OCI-LY1 (cell line): Measurements from ENCODE around the gene WDR43.

Source experiments
- H2AFZ ChIP-seq: fragments of 200-600 bp; sonication (generic), shearing (Covaris generic); 2 replicates; pipeline ENCODE4 v1.6.0; 2014; ENCODE audit warnings: antibody characterized with exemption, mild to moderate bottlenecking, low read length
- H3F3A ChIP-seq: fragments of 200-600 bp; sonication (generic), shearing (Covaris generic); 2 replicates; pipeline ENCODE4 v1.6.0; 2014; ENCODE audit warnings: mild to moderate bottlenecking, antibody characterized with exemption, low read length, moderate library complexity; ENCODE audit not compliant: insufficient read depth
- H3K27ac ChIP-seq: fragments of 200-600 bp; sonication (generic); 2 replicates; pipeline ENCODE4 v1.5.1; 2014; ENCODE audit warnings: low read length, mixed run types, mild to moderate bottlenecking, low read depth; ENCODE audit not compliant: poor library complexity, severe bottlenecking
- H3K27me3 ChIP-seq: fragments of 200-600 bp; sonication (generic); 2 replicates; pipeline ENCODE4 v1.6.0; 2014; ENCODE audit warnings: antibody characterized with exemption, mild to moderate bottlenecking, low read length, moderate library complexity; ENCODE audit not compliant: insufficient read depth
- H3K36me3 ChIP-seq: fragments of 200-600 bp; sonication (generic); 2 replicates; pipeline ENCODE4 v1.6.1; 2014; ENCODE audit warnings: mild to moderate bottlenecking, antibody characterized with exemption, low read length, moderate library complexity, mixed read lengths; ENCODE audit not compliant: insufficient read depth
- H3K4me1 ChIP-seq: fragments of 200-600 bp; sonication (generic); 2 replicates; pipeline ENCODE4 v1.5.1; 2014; ENCODE audit warnings: mild to moderate bottlenecking, low read length, moderate library complexity; ENCODE audit not compliant: insufficient read depth, severe bottlenecking
- H3K4me2 ChIP-seq: fragments of 200-600 bp; sonication (generic), shearing (Covaris generic); 2 replicates; pipeline ENCODE4 v1.6.1; 2014; ENCODE audit warnings: low read length
- H3K4me3 ChIP-seq: fragments of 200-600 bp; sonication (generic); 2 replicates; pipeline ENCODE4 v1.5.1; 2014; ENCODE audit warnings: low read length, low read depth, mild to moderate bottlenecking, mixed read lengths; ENCODE audit not compliant: poor library complexity, severe bottlenecking
- H3K79me2 ChIP-seq: fragments of 200-600 bp; shearing (Covaris generic); 2 replicates; pipeline ENCODE4 v1.6.1; 2016; ENCODE audit warnings: mixed run types, low read length, mixed read lengths; ENCODE audit not compliant: insufficient read depth
- H3K9ac ChIP-seq: fragments of 200-600 bp; sonication (generic), shearing (Covaris generic); 2 replicates; pipeline ENCODE4 v1.6.1; 2014; ENCODE audit warnings: mild to moderate bottlenecking, low read length, mixed read lengths
- H3K9me2 ChIP-seq: fragments of 200-600 bp; sonication (generic), shearing (Covaris generic); 2 replicates; pipeline ENCODE4 v1.6.1; 2014; ENCODE audit warnings: low read depth, mild to moderate bottlenecking, low read length, mixed read lengths
- H3K9me3 ChIP-seq: fragments of 200-600 bp; shearing (Covaris generic); 2 replicates; pipeline ENCODE4 v1.6.1; 2014; ENCODE audit warnings: low read length, mixed read lengths
- H4K20me1 ChIP-seq: fragments of 200-600 bp; sonication (generic), shearing (Covaris generic); 2 replicates; pipeline ENCODE4 v1.6.0; 2016; ENCODE audit warnings: mild to moderate bottlenecking, low read length; ENCODE audit not compliant: insufficient read depth
- CTCF ChIP-seq: fragments of 200-600 bp; sonication (generic), shearing (Covaris generic); IDR thresholded peaks from 2 replicates; pipeline ENCODE4 v1.5.1; 2017; ENCODE audit warnings: mild to moderate bottlenecking, antibody characterized with exemption, low read length, moderate library complexity, mixed read lengths
- EZH2 ChIP-seq: fragments of 200-600 bp; sonication (generic), shearing (Covaris generic); IDR thresholded peaks from 2 replicates; pipeline ENCODE4 v1.8.0; 2017; ENCODE audit warnings: borderline replicate concordance, mixed run types, mild to moderate bottlenecking, antibody characterized with exemption, low read length, moderate library complexity, mixed read lengths

The WDR43 gene

DNA sequence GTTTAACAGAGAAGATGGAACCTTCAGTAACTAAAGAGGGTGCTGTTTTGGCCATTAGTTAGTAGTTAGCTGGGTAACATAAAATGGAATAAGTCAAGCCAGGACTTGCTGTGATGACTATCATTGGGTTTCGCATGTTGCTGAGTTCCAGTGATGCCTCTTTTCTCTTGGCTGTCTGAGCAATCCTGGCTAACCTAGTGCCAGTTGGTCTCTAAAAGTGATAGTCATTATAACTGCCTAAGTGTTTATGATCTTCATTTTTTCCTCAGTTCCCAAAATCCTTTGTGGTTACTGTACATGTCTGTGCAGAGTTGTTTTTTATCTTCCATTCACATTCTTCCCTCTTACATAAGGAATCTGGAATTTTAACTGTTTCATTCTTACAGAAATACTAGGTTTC lies 33.4 kb downstream of the WDR43 start:
- H3F3A ChIP-seq = no peaks in the 10 kb centered on the region
- peaks cover 100% of the 10 kb centered on the region for H3K36me3 ChIP-seq
- TF ChIP-seq CTCF = no peak
- no peak for TF ChIP-seq EZH2

GRCh38 chr2:28929581-28929980 lies 35.1 kb downstream of the WDR43 start:
- Histone ChIP-seq H4K20me1 (no peaks in the 10 kb centered on the region), H2AFZ (no peak overlapping the region), H3K4me2 (no peak overlapping the region), H3K4me3 (no peak overlapping the region), H3K9ac (no peak overlapping the region), H3K9me2 (no peaks in the 10 kb centered on the region), H3F3A (no peaks in the 10 kb centered on the region), H3K27me3 (no peaks in the 10 kb centered on the region), H3K9me3 (no peaks in the 10 kb centered on the region), H3K27ac (no peak overlapping the region), H3K79me2 (no peaks in the 10 kb centered on the region), H3K4me1 (no peaks in the 10 kb centered on the region), H3K36me3 (peaks cover 100% of the 10 kb centered on the region)
- TF ChIP-seq CTCF (no peak), EZH2 (no peak)

More for the DNA sequence above, 33.4 kb downstream of the WDR43 start:
- no peak overlapping the region for H3K9ac ChIP-seq
- H2AFZ ChIP-seq = no peak overlapping the region
- H3K27ac ChIP-seq = no peak overlapping the region
- H3K4me3 ChIP-seq = no peak overlapping the region
- no peaks in the 10 kb centered on the region for H3K4me1 ChIP-seq
- H3K4me2 ChIP-seq = no peak overlapping the region
- H3K27me3 ChIP-seq = no peaks in the 10 kb centered on the region
- H3K9me2 ChIP-seq = no peaks in the 10 kb centered on the region
- no peaks in the 10 kb centered on the region; the same call in 1 of the 2 replicates for H3K79me2 ChIP-seq
- H4K20me1 ChIP-seq = no peaks in the 10 kb centered on the region
- H3K9me3 ChIP-seq = no peaks in the 10 kb centered on the region

- Histone ChIP-seq H3K9me2 (no peaks in the 10 kb centered on the region), H3K79me2 (no peaks in the 10 kb centered on the region)
Measured at GRCh38 chr2:28930205-28930604, 35.7 kb downstream of the WDR43 start.

More at GRCh38 chr2:28930205-28930604, 35.7 kb downstream of the WDR43 start:
- no peaks in the 10 kb centered on the region for H4K20me1 ChIP-seq
- peaks cover 100% of the 10 kb centered on the region for H3K36me3 ChIP-seq
- no peak overlapping the region for H3K4me3 ChIP-seq
- no peaks in the 10 kb centered on the region for H3K27me3 ChIP-seq
- no peaks in the 10 kb centered on the region for H3K9me3 ChIP-seq
- no peak overlapping the region for H2AFZ ChIP-seq
- no peaks in the 10 kb centered on the region for H3K4me1 ChIP-seq
- H3K9ac ChIP-seq = no peak overlapping the region
- no peaks in the 10 kb centered on the region for H3F3A ChIP-seq
- H3K4me2 ChIP-seq = no peak overlapping the region
- H3K27ac ChIP-seq = no peak overlapping the region
- TF ChIP-seq EZH2 (no peak), CTCF (no peak)
